Epithelial cell of esophagus (primary cell): ENCODE results near the gene UROC1.
"Not testable (repeated sequence)": the region's sequence is repeated elsewhere in the genome, so short reads cannot be mapped to it uniquely, and the experiment has no call there.

Source experiments
- DNase-seq: peaks from one replicate; pipeline ENCODE4 v3.0.0; 2010; ENCODE audit warnings: low read depth
- H3K4me3 ChIP-seq: 2 replicates; pipeline ENCODE4 v1.5.1; 2011; ENCODE audit warnings: mild to moderate bottlenecking, low read length, control low read depth
- CTCF ChIP-seq: IDR thresholded peaks from 2 replicates; pipeline ENCODE4 v1.5.1; 2011; ENCODE audit warnings: low read depth, mild to moderate bottlenecking, low read length, control low read depth, inconsistent platforms; ENCODE audit not compliant: insufficient read depth; ENCODE audit errors: missing control alignments

Gene UROC1

DNA sequence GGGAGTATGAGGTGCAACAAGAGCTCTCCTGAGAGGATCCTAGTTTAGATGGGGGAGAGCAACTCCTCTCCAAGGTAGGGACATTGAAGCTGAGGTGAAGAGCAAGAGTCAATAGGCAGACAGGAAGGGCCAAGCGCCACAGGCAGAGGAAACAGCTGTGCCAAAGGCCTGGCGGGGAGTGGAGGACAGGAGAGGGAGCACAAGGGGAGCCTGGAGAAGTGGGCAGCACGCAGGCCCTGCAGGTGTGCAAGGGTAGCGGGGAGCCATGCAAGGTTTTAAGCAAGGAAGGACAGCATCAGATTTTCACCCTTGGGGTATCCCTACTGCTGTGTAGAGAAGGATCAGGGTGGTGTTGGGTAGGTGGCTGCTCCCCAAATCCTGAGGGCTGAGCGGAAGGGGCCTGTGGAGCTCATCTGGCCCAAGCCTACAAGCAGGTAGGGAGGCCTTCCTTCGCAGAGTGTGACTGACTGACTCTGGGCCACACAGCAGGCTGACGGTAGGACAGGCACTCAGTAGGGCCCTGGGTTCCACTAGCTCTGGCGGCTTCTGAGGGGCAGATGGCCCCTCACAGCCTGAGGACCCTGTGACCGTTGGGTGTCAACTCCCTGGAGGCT lies 19.6 kb upstream of the UROC1 start:
- no peak for DNase-seq
- TF ChIP-seq CTCF: no peak

GRCh38 chr3:126536126-126536525 lies 18.6 kb upstream of the UROC1 start:
- H3K4me3 ChIP-seq: no peak overlapping the region
- DNase-seq: no peak
- TF ChIP-seq CTCF: no peak

More for the DNA sequence above, 19.6 kb upstream of the UROC1 start:
- H3K4me3 ChIP-seq: no peak overlapping the region

DNA sequence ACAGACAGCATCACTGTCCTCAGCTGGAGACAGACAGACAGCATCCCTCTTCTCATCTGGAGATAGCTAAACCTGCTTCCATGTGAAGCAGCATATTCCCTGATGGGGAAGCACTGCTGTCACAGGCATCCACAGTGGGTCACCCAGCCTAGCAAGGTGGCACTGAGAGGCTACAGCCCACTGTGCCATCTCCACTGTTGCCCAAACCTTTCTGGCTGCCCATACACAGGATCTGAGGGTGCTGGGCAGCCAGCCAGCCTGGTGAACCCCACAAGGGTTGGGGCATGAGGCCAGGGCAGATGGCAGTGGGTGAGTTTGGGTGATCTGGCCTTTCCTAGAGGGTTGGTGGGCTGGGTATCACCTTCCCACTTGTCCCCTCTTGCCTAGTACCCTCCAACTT lies 18.1 kb upstream of the UROC1 start:
- H3K4me3 ChIP-seq: no peak overlapping the region
- TF ChIP-seq CTCF: no peak
- DNase-seq: no peak

- DNase-seq: not testable (repeated sequence)
Observed at GRCh38 chr3:126534716-126535115, 17.1 kb upstream of the UROC1 start.

DNA sequence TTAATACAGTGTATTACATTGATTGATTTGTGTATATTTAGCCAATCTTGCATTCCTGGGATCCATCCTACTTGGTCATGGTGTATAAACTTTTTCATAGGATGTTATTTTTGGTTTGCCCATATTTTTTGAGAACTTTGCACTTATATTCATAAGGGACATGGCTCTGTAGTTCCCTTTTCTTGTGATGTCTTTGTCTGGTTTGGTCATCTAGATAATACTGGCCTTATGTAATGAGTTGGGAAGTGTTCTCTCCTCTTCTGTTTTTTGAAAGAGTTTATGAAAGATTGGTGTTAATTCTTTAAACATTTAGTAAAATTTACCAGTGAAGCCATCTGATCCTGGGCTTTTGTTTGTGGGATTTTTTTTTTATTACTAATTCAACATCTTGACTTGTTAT lies 15.9 kb upstream of the UROC1 start:
- TF ChIP-seq CTCF: no peak
- no peak overlapping the region for H3K4me3 ChIP-seq
- DNase-seq: no peak

More at GRCh38 chr3:126534716-126535115, 17.1 kb upstream of the UROC1 start:
- not testable (repeated sequence) for H3K4me3 ChIP-seq

GRCh38 chr3:126531051-126531330 lies 13.4 kb upstream of the UROC1 start:
- no peak for DNase-seq
- no peak overlapping the region for H3K4me3 ChIP-seq
- TF ChIP-seq CTCF: no peak

DNA sequence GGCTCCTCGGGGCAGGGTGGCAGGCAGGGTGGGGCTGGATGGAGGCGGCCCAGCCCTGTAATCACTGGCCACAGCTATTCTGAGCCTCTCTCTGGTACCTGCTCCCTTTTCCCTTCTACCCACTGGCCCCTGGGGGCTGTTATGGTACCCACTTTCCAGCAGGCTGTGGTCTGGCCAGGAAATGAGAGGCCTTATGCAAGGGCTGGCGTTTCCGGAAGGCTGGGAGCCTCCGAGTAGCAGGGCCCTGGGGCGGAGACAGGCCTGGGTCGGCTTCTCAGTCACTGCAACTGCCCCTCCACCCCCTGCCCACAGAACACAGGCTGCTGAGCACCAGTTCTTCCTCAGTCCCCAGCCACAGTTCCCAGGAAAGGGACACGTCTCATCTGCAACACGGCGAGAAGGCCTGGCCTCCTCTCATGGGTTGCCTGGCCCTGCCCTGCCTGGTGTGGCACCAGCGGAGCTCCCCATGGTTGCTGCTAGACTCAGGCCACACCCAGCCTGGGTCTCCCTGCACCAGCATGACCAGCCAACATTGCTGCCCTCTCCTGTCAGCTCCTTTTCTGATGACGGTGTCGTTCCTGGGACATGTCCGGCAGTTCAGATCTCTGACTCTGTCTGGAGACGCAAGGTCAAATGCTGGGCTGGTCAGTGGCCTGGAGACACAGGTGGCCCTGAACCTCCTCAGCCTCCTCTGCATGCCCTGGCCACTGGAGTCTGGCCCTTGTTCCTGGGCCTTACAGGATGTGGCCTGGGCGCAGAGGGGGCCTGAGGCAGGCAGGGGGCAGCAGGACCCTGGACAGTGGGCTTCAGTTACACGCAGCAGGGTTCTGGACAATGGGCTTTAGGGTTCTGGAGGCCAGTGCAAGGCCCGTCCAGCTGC lies 12.8 kb upstream of the UROC1 start:
- no peak for TF ChIP-seq CTCF
- H3K4me3 ChIP-seq: no peak overlapping the region
- no peak for DNase-seq
